ENCODE measurements around the gene CFAP20. TPM values are rescaled to one million over a fixed set of nuclear protein-coding genes. Genes with fewer than 3 reads are reported as not detected.

Gene CFAP20
- total RNA-seq (100 to 1,000 TPM in 2 of 5 experiments, 10 to 100 TPM in 3; 28.2 to 165 (median 40.7) TPM), polyA plus RNA-seq (10 to 100 TPM; 30.3 to 39.1 TPM), total RNA-seq (147 reads per million, percentile 90 among the genes with 10 or more reads in this experiment)

- H3K36me3 ChIP-seq (ENCODE audit: control insufficient read depth in 2 of 3, insufficient read depth in 3 of 3, low read length in 3 of 3) = peaks cover 0 to 3% (median 0%) of the 10 kb centered on the region in 3 experiments
- POLR2A ChIA-PET = interaction anchor here (0.8 to 2.0 kb wide), 5 partner anchors 9 to 394 kb away, joined by 3 to 8 read pairs (median 5); partner anchors contain the start of gene KATNB1
- Mint-ChIP-seq H3K4me1 (peaks cover 30 to 47% (median 45%) of the 10 kb centered on the region in 7 donors), H3K4me3 (peak within 1 kb of the TSS; percentile 89 to 96 (median 92)), H3K27me3 (no peaks in the 10 kb centered on the region), H3K36me3 (peaks cover 0 to 6% (median 0%) of the 10 kb centered on the region in 5 donors), H3K9me3 (peaks cover 0 to 4% (median 0%) of the 10 kb centered on the region in 11 donors), H3K27ac (peak within 1 kb of the TSS; percentile 80 to 98 (median 94))
- no peaks in the 10 kb centered on the region for H3K27me3 ChIP-seq (ENCODE audit: control insufficient read depth in 2 of 2, insufficient read depth in 2 of 2, low read length in 2 of 2)
- CTCF ChIA-PET = interaction anchor here (0.6 to 1.8 kb wide), 7 partner anchors 12 to 626 kb away, joined by 3 to 4 read pairs (median 4); no protein-coding TSS in a partner anchor
- DNase-seq (peak; percentile 87 to 99 (median 97)), ATAC-seq (peak; percentile 94)
- peak within 1 kb of the TSS; percentile 90 for H3K27ac ChIP-seq (ENCODE audit: low read depth, low read length)
- intact Hi-C loops (cut with micrococcal nuclease) = loop anchor here (1.0 to 10.0 kb wide), 22 partner anchors 69 to 1521 kb away; partner anchors contain the start of genes CSNK2A2 (in 2 of the 2), GINS3 (in 2 of the 2), GOT2 (in 2 of the 2) and KATNB1 (in 2 of the 2)
- H3K4me3 ChIP-seq (ENCODE audit: low read length) = peak within 1 kb of the TSS; percentile 99
- H3K9me3 ChIP-seq (ENCODE audit: control insufficient read depth in 2 of 3, low read length in 3 of 3) = no peaks in the 10 kb centered on the region
- peaks cover 17 to 29% of the 10 kb centered on the region in 2 donors for H3K4me1 ChIP-seq (ENCODE audit: control insufficient read depth in 2 of 2, insufficient read depth in 2 of 2, low read length in 2 of 2)
Measured at GRCh38 chr16:58129097-58129936, at the start of gene CFAP20. Gene CFAP20, minus strand, starts transcription at chr16:58129381. Its CDS starts 266 bp downstream, at chr16:58129115.

DNA sequence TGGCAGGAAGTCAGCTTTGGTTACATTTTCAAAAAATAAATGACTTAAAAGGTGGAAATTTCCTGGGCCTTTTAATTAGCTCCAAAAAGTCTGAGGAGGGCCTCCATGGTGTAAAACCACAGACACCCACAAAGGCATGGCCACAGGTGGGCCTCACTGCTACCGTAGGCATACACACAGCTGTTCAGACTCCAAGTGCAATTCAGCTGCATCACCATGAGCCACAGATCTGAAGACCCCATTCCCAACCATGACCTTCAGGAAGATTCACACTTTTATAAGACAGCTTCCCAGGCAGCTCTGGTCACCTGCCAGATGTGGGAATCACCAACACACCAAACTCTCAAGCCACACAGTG is 48.2 kb upstream of the CFAP20 start:
- H3K27ac Mint-ChIP-seq = peak overlapping the region; percentile 78 to 94 (median 88)
- peaks cover 25 to 60% (median 44%) of the 10 kb centered on the region in 7 donors for H3K4me1 Mint-ChIP-seq
- ATAC-seq = peak; percentile 41
- ChIA-PET CTCF (no interaction called here), POLR2A (interaction anchor here (1.3 kb wide), 1 partner anchor 48 kb away, joined by 4 read pairs; the partner anchor contains the start of gene CFAP20)
- peak in 1 of 9 donors; percentile 12 for DNase-seq
- H3K9me3 Mint-ChIP-seq = peaks cover 0 to 1% (median 0%) of the 10 kb centered on the region in 11 donors
- no peaks in the 10 kb centered on the region for H3K27me3 Mint-ChIP-seq
- H3K36me3 Mint-ChIP-seq = peaks cover 8 to 51% (median 25%) of the 10 kb centered on the region in 5 donors
- intact Hi-C loops (cut with micrococcal nuclease) = loop anchor here in 1 of 2 donors (2.0 kb wide), 1 partner anchor 17 kb away; no protein-coding TSS in a partner anchor
- Histone ChIP-seq H3K27me3 (ENCODE audit: control insufficient read depth in 2 of 2, insufficient read depth in 2 of 2, low read length in 2 of 2) (no peaks in the 10 kb centered on the region), H3K9me3 (ENCODE audit: control insufficient read depth in 2 of 3, low read length in 3 of 3) (no peaks in the 10 kb centered on the region), H3K4me1 (ENCODE audit: control insufficient read depth in 2 of 2, insufficient read depth in 2 of 2, low read length in 2 of 2) (peaks cover 16 to 32% of the 10 kb centered on the region in 2 donors), H3K27ac (ENCODE audit: low read depth, low read length) (peak overlapping the region; percentile 52), H3K4me3 (ENCODE audit: low read length) (no peak overlapping the region), H3K36me3 (ENCODE audit: control insufficient read depth in 2 of 3, insufficient read depth in 3 of 3, low read length in 3 of 3) (peaks cover 4 to 24% (median 6%) of the 10 kb centered on the region in 3 experiments)
- H3K4me3 Mint-ChIP-seq = peak overlapping the region; percentile 23 to 71 (median 62)

GRCh38 chr16:58176608-58177352 is 47.6 kb upstream of the CFAP20 start:
- peak overlapping the region; percentile 52 for H3K27ac ChIP-seq (ENCODE audit: low read depth, low read length)
- H3K9me3 Mint-ChIP-seq = peaks cover 0 to 1% (median 0%) of the 10 kb centered on the region in 11 donors
- intact Hi-C loops (cut with micrococcal nuclease) = loop anchor here in 1 of 2 donors (2.0 kb wide), 1 partner anchor 18 kb away; no protein-coding TSS in a partner anchor
- no peaks in the 10 kb centered on the region for H3K9me3 ChIP-seq (ENCODE audit: control insufficient read depth in 2 of 3, low read length in 3 of 3)
- peaks cover 16 to 32% of the 10 kb centered on the region in 2 donors for H3K4me1 ChIP-seq (ENCODE audit: control insufficient read depth in 2 of 2, insufficient read depth in 2 of 2, low read length in 2 of 2)
- peak overlapping the region; percentile 78 to 94 (median 88) for H3K27ac Mint-ChIP-seq
- H3K27me3 Mint-ChIP-seq = no peaks in the 10 kb centered on the region
- POLR2A ChIA-PET = no interaction called here
- no peaks in the 10 kb centered on the region for H3K27me3 ChIP-seq (ENCODE audit: control insufficient read depth in 2 of 2, insufficient read depth in 2 of 2, low read length in 2 of 2)
- H3K4me3 Mint-ChIP-seq = peak overlapping the region; percentile 23 to 71 (median 62)
- peaks cover 25 to 60% (median 44%) of the 10 kb centered on the region in 7 donors for H3K4me1 Mint-ChIP-seq
- H3K4me3 ChIP-seq (ENCODE audit: low read length) = peak overlapping the region; percentile 13
- H3K36me3 ChIP-seq (ENCODE audit: control insufficient read depth in 2 of 3, insufficient read depth in 3 of 3, low read length in 3 of 3) = peaks cover 4 to 27% (median 6%) of the 10 kb centered on the region in 3 experiments
- H3K36me3 Mint-ChIP-seq = peaks cover 8 to 48% (median 22%) of the 10 kb centered on the region in 5 donors
- CTCF ChIA-PET = interaction anchor here (1.0 kb wide), 1 partner anchor 47 kb away, joined by 4 read pairs; the partner anchor contains the start of gene CFAP20
- ATAC-seq (peak; percentile 83), DNase-seq (peak in 6 of 9 donors; percentile 26 to 61 (median 43))

- Mint-ChIP-seq H3K36me3 (peaks cover 16 to 44% (median 25%) of the 10 kb centered on the region in 5 donors), H3K9me3 (no peaks in the 10 kb centered on the region), H3K27me3 (no peaks in the 10 kb centered on the region), H3K27ac (peak overlapping the region in 3 of 9 donors; percentile 2 to 57 (median 47)), H3K4me1 (peaks cover 0 to 7% (median under 1%) of the 10 kb centered on the region in 7 donors), H3K4me3 (no peak overlapping the region)
- ChIA-PET POLR2A (no interaction called here), CTCF (no interaction called here)
- Histone ChIP-seq H3K9me3 (ENCODE audit: control insufficient read depth in 2 of 3, low read length in 3 of 3) (no peaks in the 10 kb centered on the region), H3K36me3 (ENCODE audit: control insufficient read depth in 2 of 3, insufficient read depth in 3 of 3, low read length in 3 of 3) (peaks cover 8 to 79% (median 12%) of the 10 kb centered on the region in 3 experiments), H3K4me3 (ENCODE audit: low read length) (no peak overlapping the region), H3K27ac (ENCODE audit: low read depth, low read length) (no peak overlapping the region), H3K4me1 (ENCODE audit: control insufficient read depth in 2 of 2, insufficient read depth in 2 of 2, low read length in 2 of 2) (no peaks in the 10 kb centered on the region), H3K27me3 (ENCODE audit: control insufficient read depth in 2 of 2, insufficient read depth in 2 of 2, low read length in 2 of 2) (no peaks in the 10 kb centered on the region)
- intact Hi-C loops (cut with micrococcal nuclease) = no loop called here
- DNase-seq (no peak), ATAC-seq (no peak)
Measured at GRCh38 chr16:58170223-58170622, 41.0 kb upstream of the CFAP20 start.

- Mint-ChIP-seq H3K27ac (peak overlapping the region in 5 of 9 donors; percentile 18 to 74 (median 36)), H3K27me3 (no peaks in the 10 kb centered on the region), H3K4me3 (no peak overlapping the region), H3K4me1 (peaks cover 0 to 2% (median 0%) of the 10 kb centered on the region in 7 donors), H3K9me3 (no peaks in the 10 kb centered on the region), H3K36me3 (peaks cover 5 to 48% (median 28%) of the 10 kb centered on the region in 5 donors)
- Histone ChIP-seq H3K4me1 (ENCODE audit: control insufficient read depth in 2 of 2, insufficient read depth in 2 of 2, low read length in 2 of 2) (no peaks in the 10 kb centered on the region), H3K9me3 (ENCODE audit: control insufficient read depth in 2 of 3, low read length in 3 of 3) (no peaks in the 10 kb centered on the region), H3K4me3 (ENCODE audit: low read length) (no peak overlapping the region), H3K27me3 (ENCODE audit: control insufficient read depth in 2 of 2, insufficient read depth in 2 of 2, low read length in 2 of 2) (no peaks in the 10 kb centered on the region), H3K27ac (ENCODE audit: low read depth, low read length) (no peak overlapping the region), H3K36me3 (ENCODE audit: control insufficient read depth in 2 of 3, insufficient read depth in 3 of 3, low read length in 3 of 3) (peaks cover 5 to 66% (median 22%) of the 10 kb centered on the region in 3 experiments)
- intact Hi-C loops (cut with micrococcal nuclease) = no loop called here
- POLR2A ChIA-PET = no interaction called here
- DNase-seq (no peak), ATAC-seq (no peak)
- CTCF ChIA-PET = no interaction called here
Measured at GRCh38 chr16:58160855-58161254, 31.7 kb upstream of the CFAP20 start.

DNA sequence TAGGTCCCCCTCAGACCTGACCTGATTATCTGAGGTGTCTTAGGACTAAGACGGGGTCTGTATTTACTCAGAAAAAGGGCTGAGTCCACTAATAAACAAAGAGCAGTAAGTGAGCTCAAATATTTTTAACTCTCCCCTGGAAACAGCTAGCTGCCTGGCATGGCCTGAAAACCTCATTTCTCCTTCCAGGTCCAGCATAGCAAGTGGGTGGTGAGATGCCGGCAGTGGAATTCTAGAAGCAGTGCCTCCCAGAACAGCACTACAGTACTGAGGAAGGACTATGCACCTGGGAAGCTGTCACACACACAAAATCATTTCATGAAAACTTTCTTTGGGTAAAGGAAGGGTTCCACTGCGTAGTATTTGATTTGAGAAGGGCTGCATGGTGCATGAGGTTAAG is 29.5 kb upstream of the CFAP20 start:
- H3K4me1 Mint-ChIP-seq = peaks cover 0 to 4% (median 0%) of the 10 kb centered on the region in 7 donors
- H3K27me3 Mint-ChIP-seq = no peaks in the 10 kb centered on the region
- Histone ChIP-seq H3K4me3 (ENCODE audit: low read length) (no peak overlapping the region), H3K27ac (ENCODE audit: low read depth, low read length) (no peak overlapping the region), H3K36me3 (ENCODE audit: control insufficient read depth in 2 of 3, insufficient read depth in 3 of 3, low read length in 3 of 3) (peaks cover 0 to 45% (median 12%) of the 10 kb centered on the region in 3 experiments), H3K4me1 (ENCODE audit: control insufficient read depth in 2 of 2, insufficient read depth in 2 of 2, low read length in 2 of 2) (no peaks in the 10 kb centered on the region), H3K27me3 (ENCODE audit: control insufficient read depth in 2 of 2, insufficient read depth in 2 of 2, low read length in 2 of 2) (no peaks in the 10 kb centered on the region), H3K9me3 (ENCODE audit: control insufficient read depth in 2 of 3, low read length in 3 of 3) (no peaks in the 10 kb centered on the region)
- POLR2A ChIA-PET = no interaction called here
- CTCF ChIA-PET = no interaction called here
- peaks cover 0 to 28% (median 11%) of the 10 kb centered on the region in 5 donors for H3K36me3 Mint-ChIP-seq
- H3K4me3 Mint-ChIP-seq = no peak overlapping the region
- H3K27ac Mint-ChIP-seq = peak overlapping the region in 1 of 9 donors; percentile 51
- no peaks in the 10 kb centered on the region for H3K9me3 Mint-ChIP-seq
- DNase-seq = no peak
- intact Hi-C loops (cut with micrococcal nuclease) = no loop called here
- no peak for ATAC-seq
